Measurements from ENCODE around the gene TMEM266.

TMEM266 gene

GRCh38 chr15:76105911-76106310 is 46.1 kb downstream of the TMEM266 start:
- DNase-seq (ENCODE audit: extremely low read depth, insufficient read length) = no peak
- no peaks in the 10 kb centered on the region for H3K36me3 ChIP-seq (ENCODE audit: control insufficient read depth, insufficient read depth, low read length)
- H3K4me3 ChIP-seq (replicated peaks; ENCODE audit: low read depth, low read length) = no peak overlapping the region
- H3K27me3 ChIP-seq (replicated peaks; ENCODE audit: control insufficient read depth, insufficient read depth, low read length) = no peaks in the 10 kb centered on the region
- TF ChIP-seq CTCF (IDR thresholded peaks at IDR 0.05; ENCODE audit: insufficient read depth, low read length, poor library complexity, severe bottlenecking) = no peak

- TF ChIP-seq CTCF (IDR thresholded peaks at IDR 0.05; ENCODE audit: insufficient read depth, low read length, poor library complexity, severe bottlenecking) = no peak
- no peak for DNase-seq (ENCODE audit: extremely low read depth, insufficient read length)
- H3K27me3 ChIP-seq (replicated peaks; ENCODE audit: control insufficient read depth, insufficient read depth, low read length) = no peaks in the 10 kb centered on the region
- H3K36me3 ChIP-seq (ENCODE audit: control insufficient read depth, insufficient read depth, low read length) = no peaks in the 10 kb centered on the region
- H3K4me3 ChIP-seq (replicated peaks; ENCODE audit: low read depth, low read length) = no peak overlapping the region
Observed at GRCh38 chr15:76107169-76107568, 47.4 kb downstream of the TMEM266 start.

- H3K36me3 ChIP-seq (ENCODE audit: control insufficient read depth, insufficient read depth, low read length) = no peaks in the 10 kb centered on the region
- DNase-seq (ENCODE audit: extremely low read depth, insufficient read length) = no peak
- no peak overlapping the region for H3K4me3 ChIP-seq (replicated peaks; ENCODE audit: low read depth, low read length)
- no peak for TF ChIP-seq CTCF (IDR thresholded peaks at IDR 0.05; ENCODE audit: insufficient read depth, low read length, poor library complexity, severe bottlenecking)
- H3K27me3 ChIP-seq (replicated peaks; ENCODE audit: control insufficient read depth, insufficient read depth, low read length) = no peaks in the 10 kb centered on the region
Observed at GRCh38 chr15:76108021-76108723, 48.4 kb downstream of the TMEM266 start.

- no peak for DNase-seq (ENCODE audit: extremely low read depth, insufficient read length)
- TF ChIP-seq CTCF (IDR thresholded peaks at IDR 0.05; ENCODE audit: insufficient read depth, low read length, poor library complexity, severe bottlenecking) = no peak
- H3K36me3 ChIP-seq (ENCODE audit: control insufficient read depth, insufficient read depth, low read length) = no peaks in the 10 kb centered on the region
- H3K4me3 ChIP-seq (replicated peaks; ENCODE audit: low read depth, low read length) = no peak overlapping the region
- H3K27me3 ChIP-seq (replicated peaks; ENCODE audit: control insufficient read depth, insufficient read depth, low read length) = no peaks in the 10 kb centered on the region
Observed at GRCh38 chr15:76109046-76109445, 49.3 kb downstream of the TMEM266 start.

GRCh38 chr15:76114561-76114960 is 54.8 kb downstream of the TMEM266 start:
- no peaks in the 10 kb centered on the region for H3K27me3 ChIP-seq (replicated peaks; ENCODE audit: control insufficient read depth, insufficient read depth, low read length)
- no peak for DNase-seq (ENCODE audit: extremely low read depth, insufficient read length)
- no peaks in the 10 kb centered on the region for H3K36me3 ChIP-seq (ENCODE audit: control insufficient read depth, insufficient read depth, low read length)
- no peak overlapping the region for H3K4me3 ChIP-seq (replicated peaks; ENCODE audit: low read depth, low read length)
- TF ChIP-seq CTCF (IDR thresholded peaks at IDR 0.05; ENCODE audit: insufficient read depth, low read length, poor library complexity, severe bottlenecking) = no peak
